HepG2 (cell line): ENCODE measurements around the gene ATOSB. TPM values are rescaled to one million over a fixed set of nuclear protein-coding genes. Genes with fewer than 3 reads are reported as not detected.

Experiments
- ARNT2 ChIP-seq: sonication (generic); formaldehyde crosslinking; IDR thresholded peaks from 2 replicates; pipeline ENCODE4 v1.8.0; 2022; ENCODE audit warnings: mild to moderate bottlenecking, low read depth, missing genetic modification reagents, moderate library complexity
- ATF7-NPFF ChIP-seq: sonication (generic); formaldehyde crosslinking; IDR thresholded peaks from 2 replicates; pipeline ENCODE4 v1.8.1; 2023; ENCODE audit warnings: mild to moderate bottlenecking, low read depth, missing genetic modification reagents, moderate library complexity
- CREM ChIP-seq, 2 experiments: sonication (generic) in 1 of 2; formaldehyde crosslinking in 1 of 2; IDR thresholded peaks; 2 replicates each; pipeline versions ENCODE4 v1.4.0 to v1.6.1; 2016 to 2020; ENCODE audit warnings: antibody characterized with exemption in 1 of 2, mild to moderate bottlenecking in 1 of 2, missing genetic modification reagents in 1 of 2
- ESRRA ChIP-seq: sonication (generic); formaldehyde crosslinking; IDR thresholded peaks from 2 replicates; pipeline ENCODE4 v1.5.1; 2020; ENCODE audit warnings: mild to moderate bottlenecking, low read depth, missing genetic modification reagents
- IKZF1 ChIP-seq: fragments of 450-650 bp; IDR thresholded peaks from 2 replicates; pipeline ENCODE4 v1.7.1; 2016
- JDP2 ChIP-seq: sonication (generic); formaldehyde crosslinking; IDR thresholded peaks from 2 replicates; pipeline ENCODE4 v1.8.1; 2022; ENCODE audit warnings: missing genetic modification reagents, borderline replicate concordance
- KAT8 ChIP-seq: IDR thresholded peaks from 2 replicates; pipeline ENCODE4 v1.6.1; 2016; ENCODE audit warnings: missing genetic modification reagents, missing compliant biosample characterization
- MAFG ChIP-seq: sonication (generic); formaldehyde crosslinking; IDR thresholded peaks from 2 replicates; pipeline ENCODE4 v1.5.1; 2020; ENCODE audit warnings: mild to moderate bottlenecking, missing genetic modification reagents
- MEIS1 ChIP-seq: sonication (generic); formaldehyde crosslinking; IDR thresholded peaks from 2 replicates; pipeline ENCODE4 v1.9.0; 2021; ENCODE audit warnings: mild to moderate bottlenecking, missing genetic modification reagents, moderate library complexity, borderline replicate concordance
- NCOA1 ChIP-seq: sonication (generic); formaldehyde crosslinking; IDR thresholded peaks from 2 replicates; pipeline ENCODE4 v1.9.0; 2021; ENCODE audit warnings: missing genetic modification reagents
- NCOA5 ChIP-seq: sonication (generic); formaldehyde crosslinking; IDR thresholded peaks from 2 replicates; pipeline ENCODE4 v1.4.0; 2020; ENCODE audit warnings: missing genetic modification reagents
- SMAD9 ChIP-seq: sonication (generic); formaldehyde crosslinking; IDR thresholded peaks from 2 replicates; pipeline ENCODE4 v1.5.1; 2020; ENCODE audit warnings: mild to moderate bottlenecking, missing genetic modification reagents
- SOX5 ChIP-seq: IDR thresholded peaks from 2 replicates; pipeline ENCODE4 v1.6.1; 2016; ENCODE audit warnings: borderline replicate concordance
- STAG1 ChIP-seq: sonication (generic); formaldehyde crosslinking; IDR thresholded peaks from 2 replicates; pipeline ENCODE4 v1.4.0; 2020; ENCODE audit warnings: missing genetic modification reagents
- YEATS2 ChIP-seq: sonication (generic); formaldehyde crosslinking; IDR thresholded peaks from 2 replicates; pipeline ENCODE4 v1.4.0; 2020; ENCODE audit warnings: missing genetic modification reagents, borderline replicate concordance
- ZBTB39 ChIP-seq: sonication (generic); formaldehyde crosslinking; IDR thresholded peaks from 2 replicates; pipeline ENCODE4 v1.5.0; 2020; ENCODE audit warnings: missing genetic modification reagents
- ZFP36L1 ChIP-seq: sonication (generic); formaldehyde crosslinking; IDR thresholded peaks from 2 replicates; pipeline ENCODE4 v1.8.0; 2022; ENCODE audit warnings: mild to moderate bottlenecking, missing genetic modification reagents, moderate library complexity
- ZFP90 ChIP-seq: sonication (generic); formaldehyde crosslinking; IDR thresholded peaks from 2 replicates; pipeline ENCODE4 v1.8.0; 2022; ENCODE audit warnings: missing genetic modification reagents, mild to moderate bottlenecking, inconsistent platforms, borderline replicate concordance
- ZNF234 ChIP-seq: sonication (generic); formaldehyde crosslinking; conservative IDR thresholded peaks from 2 replicates; pipeline ENCODE4 v1.5.1; 2020; ENCODE audit warnings: mild to moderate bottlenecking, missing genetic modification reagents
- ZNF235 ChIP-seq: sonication (generic); formaldehyde crosslinking; IDR thresholded peaks from 2 replicates; pipeline ENCODE4 v1.8.1; 2023; ENCODE audit warnings: mild to moderate bottlenecking, missing genetic modification reagents, borderline replicate concordance
- ZNF260 ChIP-seq: sonication (generic); formaldehyde crosslinking; IDR thresholded peaks from 2 replicates; pipeline ENCODE4 v1.4.0; 2020; ENCODE audit warnings: missing genetic modification reagents, low read depth, mild to moderate bottlenecking, borderline replicate concordance
- ZNF441 ChIP-seq: sonication (generic); formaldehyde crosslinking; IDR thresholded peaks from 2 replicates; pipeline ENCODE4 v1.7.0; 2021; ENCODE audit warnings: missing genetic modification reagents, borderline replicate concordance
- ZNF691 ChIP-seq: sonication (generic); formaldehyde crosslinking; IDR thresholded peaks from 2 replicates; pipeline ENCODE4 v1.4.0; 2020; ENCODE audit warnings: missing genetic modification reagents, low read depth, mild to moderate bottlenecking, borderline replicate concordance
- ZNF7 ChIP-seq: IDR thresholded peaks from 2 replicates; pipeline ENCODE4 v1.6.1; 2016; ENCODE audit warnings: missing biosample characterization, missing genetic modification reagents
- ZNF704 ChIP-seq: sonication (generic); formaldehyde crosslinking; IDR thresholded peaks from 2 replicates; pipeline ENCODE4 v1.8.1; 2023; ENCODE audit warnings: mild to moderate bottlenecking, inconsistent platforms, moderate library complexity, missing genetic modification reagents, borderline replicate concordance
- ZNF781 ChIP-seq: sonication (generic); formaldehyde crosslinking; IDR thresholded peaks from 2 replicates; pipeline ENCODE4 v1.5.1; 2020; ENCODE audit warnings: borderline replicate concordance, mild to moderate bottlenecking, missing genetic modification reagents; ENCODE audit errors: not compliant biosample characterization
- polyA plus RNA-seq, 8 experiments: library from polyadenylated mRNA; depleted of rRNA in 3 of 8; stranded (reverse) in 7 of 8; unstranded in 1 of 8; fragments of >200 nt; fragmentation: Illumina TruSeq in 4 of 8; extraction: Trizol in 4 of 8; gene quantifications; 2 replicates each; pipeline versions ENCODE4 v1.2.1 to v1.2.3, GENCODE V29; 2011 to 2016; ENCODE audit warnings: low read depth in 4 of 8, missing spikeins in 1 of 8, mixed read lengths in 1 of 8; ENCODE audit not compliant: insufficient read depth in 1 of 8
- total RNA-seq, 5 experiments: library from RNA; depleted of rRNA; stranded (reverse); fragments of >200 nt; fragmentation: Illumina TruSeq; extraction: Trizol; gene quantifications; 2 replicates each; pipeline ENCODE4 v1.2.3, GENCODE V29; 2016; ENCODE audit warnings: low read depth in 1 of 5

Gene ATOSB
- total and polyA plus RNA-seq, 2 of the 13 experiments (the other 11 are each of a cell fraction or from before 2014, with no cell fraction given) = 1.9 to 6.4 TPM

GRCh38 chr9:35079426-35080341, 36.0 kb downstream of the ATOSB start, which contains the start of gene FANCG (continued):
- TF ChIP-seq ZNF235 (CRISPR knock-in tag) (no peak; the same call in 1 of the 2 replicates), ZNF691 (CRISPR knock-in tag) (0 out of 2 replicates have a peak, but pooled peaks have one; percentile 47), NCOA1 (CRISPR knock-in tag) (no peak), KAT8 (CRISPR knock-in tag) (peak; percentile 78), ATF7-NPFF (CRISPR knock-in tag) (peak; percentile 53), SMAD9 (CRISPR knock-in tag) (no peak), MAFG (CRISPR knock-in tag) (no peak), ZFP36L1 (CRISPR knock-in tag) (peak; percentile 79), SOX5 (no peak; the same call in 1 of the 2 replicates), NCOA5 (no peak), ZNF234 (CRISPR knock-in tag) (0 out of 2 replicates have a peak, but pooled peaks have one; percentile 76), ESRRA (CRISPR knock-in tag) (peak; percentile 57; the same call in 1 of the 2 replicates), ZNF704 (CRISPR knock-in tag) (peak; percentile 72; the same call in 1 of the 2 replicates), CREM (IDR thresholded peaks at IDR 0.05) (peak; percentile 47), CREM (CRISPR knock-in tag; IDR thresholded peaks at IDR 0.05) (no peak), IKZF1 (no peak), ZBTB39 (CRISPR knock-in tag) (peak; percentile 70; the same call in 1 of the 2 replicates), ZNF781 (CRISPR knock-in tag) (peak; percentile 35), YEATS2 (CRISPR knock-in tag) (peak; percentile 63; the same call in 1 of the 2 replicates), ZNF441 (CRISPR knock-in tag) (no peak), ZFP90 (CRISPR knock-in tag) (no peak; the same call in 1 of the 2 replicates), JDP2 (CRISPR knock-in tag) (no peak), STAG1 (CRISPR knock-in tag) (0 out of 2 replicates have a peak, but pooled peaks have one; percentile 7), ZNF7 (CRISPR knock-in tag) (no peak), ZNF260 (CRISPR knock-in tag) (no peak), MEIS1 (peak; percentile 60), ARNT2 (peak; percentile 74; the same call in 1 of the 2 replicates)
